Left renal cortex interstitium (tissue), 4 donors: ENCODE results near the gene MAPK12. TPM values are rescaled to one million over a fixed set of nuclear protein-coding genes. Genes with fewer than 3 reads are reported as not detected.

ENCODE experiments used
- DNase-seq, 4 donors: peaks; one replicate each; pipeline ENCODE4 v3.0.0-alpha.2; 2013; ENCODE audit warnings: low read depth in 4 of 4, low spot score in 2 of 4, missing footprints in 1 of 4
- polyA plus RNA-seq, 4 donors: library from polyadenylated mRNA; unstranded; fragments of 120-200 nt; gene quantifications; one replicate each; pipeline ENCODE4 v1.2.1, GENCODE V29; 2013; ENCODE audit not compliant: insufficient read length in 4 of 4

Gene MAPK12
- polyA plus RNA-seq, 4 donors, result 10.8 to 23.0 (median 15.1) TPM

- DNase-seq, result no peak
These were observed 24.6 kb downstream of the MAPK12 start for GRCh38 chr22:50236731-50237409.

GRCh38 chr22:50233223-50233622 lies 28.3 kb downstream of the MAPK12 start:
- no peak for DNase-seq

- DNase-seq, result no peak
These were observed 28.9 kb downstream of the MAPK12 start for GRCh38 chr22:50232481-50233151.

GRCh38 chr22:50229370-50229769 lies 32.1 kb downstream of the MAPK12 start:
- no peak for DNase-seq

- DNase-seq, result no peak
These were observed 33.1 kb downstream of the MAPK12 start for GRCh38 chr22:50228366-50228765.

- no peak for DNase-seq
These were observed 33.8 kb downstream of the MAPK12 start for GRCh38 chr22:50227579-50228215.

- no peak for DNase-seq
These were observed 34.7 kb downstream of the MAPK12 start for GRCh38 chr22:50226875-50227165.

GRCh38 chr22:50226063-50226874 lies 35.2 kb downstream of the MAPK12 start:
- DNase-seq, result no peak

GRCh38 chr22:50225200-50225969 lies 36.1 kb downstream of the MAPK12 start:
- no peak for DNase-seq

GRCh38 chr22:50224071-50224470 lies 37.4 kb downstream of the MAPK12 start:
- DNase-seq, result no peak

- no peak for DNase-seq
These were observed 39.0 kb downstream of the MAPK12 start for GRCh38 chr22:50222508-50222907.

- DNase-seq, result no peak
These were observed 39.8 kb downstream of the MAPK12 start for GRCh38 chr22:50221410-50222300.

- no peak for DNase-seq
These were observed 40.7 kb downstream of the MAPK12 start for GRCh38 chr22:50220603-50221409.

- DNase-seq, result no peak
These were observed 41.5 kb downstream of the MAPK12 start for GRCh38 chr22:50219800-50220602.

- DNase-seq, result no peak
These were observed 42.3 kb downstream of the MAPK12 start for GRCh38 chr22:50218996-50219727.

- DNase-seq, result no peak
These were observed 43.1 kb downstream of the MAPK12 start for GRCh38 chr22:50218153-50218995.
